GM20000 (cell line): ENCODE measurements around the gene CRTC3.
A peak's percentile ranks its signal among the peaks of the same experiment; 100 is the strongest.

ENCODE experiments used
- DNase-seq: peaks from one replicate; pipeline ENCODE4 v3.0.0; 2012; ENCODE audit warnings: low spot score
- TF ChIP-seq, protein P1 (sequence below): IDR thresholded peaks from 2 replicates; pipeline ENCODE4 v1.5.1; 2012; ENCODE audit warnings: mild to moderate bottlenecking, control low read depth; ENCODE audit errors: extremely low read depth, missing control alignments

Gene CRTC3

DNA sequence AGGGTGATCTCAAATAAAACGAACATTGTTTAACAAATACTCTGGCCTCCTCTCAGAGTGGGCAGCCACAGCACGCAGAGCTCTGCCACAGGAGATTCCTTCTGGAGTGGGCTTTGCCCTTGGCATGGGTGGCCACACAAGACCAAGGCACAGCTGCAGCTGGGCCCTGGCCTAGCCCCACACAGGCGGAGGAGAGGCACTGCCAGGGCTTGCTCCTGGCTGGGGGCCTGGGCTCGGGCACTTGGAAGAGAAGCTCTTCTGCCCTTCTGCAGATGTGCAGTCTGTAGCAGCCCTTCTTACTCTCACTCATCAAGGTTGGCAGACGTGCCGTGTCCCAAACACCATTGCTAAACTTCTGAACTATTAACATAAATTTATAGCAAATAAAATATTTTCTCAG is 67.2 kb downstream of the CRTC3 start:
- TF ChIP-seq, protein P1, sequence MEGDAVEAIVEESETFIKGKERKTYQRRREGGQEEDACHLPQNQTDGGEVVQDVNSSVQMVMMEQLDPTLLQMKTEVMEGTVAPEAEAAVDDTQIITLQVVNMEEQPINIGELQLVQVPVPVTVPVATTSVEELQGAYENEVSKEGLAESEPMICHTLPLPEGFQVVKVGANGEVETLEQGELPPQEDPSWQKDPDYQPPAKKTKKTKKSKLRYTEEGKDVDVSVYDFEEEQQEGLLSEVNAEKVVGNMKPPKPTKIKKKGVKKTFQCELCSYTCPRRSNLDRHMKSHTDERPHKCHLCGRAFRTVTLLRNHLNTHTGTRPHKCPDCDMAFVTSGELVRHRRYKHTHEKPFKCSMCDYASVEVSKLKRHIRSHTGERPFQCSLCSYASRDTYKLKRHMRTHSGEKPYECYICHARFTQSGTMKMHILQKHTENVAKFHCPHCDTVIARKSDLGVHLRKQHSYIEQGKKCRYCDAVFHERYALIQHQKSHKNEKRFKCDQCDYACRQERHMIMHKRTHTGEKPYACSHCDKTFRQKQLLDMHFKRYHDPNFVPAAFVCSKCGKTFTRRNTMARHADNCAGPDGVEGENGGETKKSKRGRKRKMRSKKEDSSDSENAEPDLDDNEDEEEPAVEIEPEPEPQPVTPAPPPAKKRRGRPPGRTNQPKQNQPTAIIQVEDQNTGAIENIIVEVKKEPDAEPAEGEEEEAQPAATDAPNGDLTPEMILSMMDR = no peak
- no peak for DNase-seq

DNA sequence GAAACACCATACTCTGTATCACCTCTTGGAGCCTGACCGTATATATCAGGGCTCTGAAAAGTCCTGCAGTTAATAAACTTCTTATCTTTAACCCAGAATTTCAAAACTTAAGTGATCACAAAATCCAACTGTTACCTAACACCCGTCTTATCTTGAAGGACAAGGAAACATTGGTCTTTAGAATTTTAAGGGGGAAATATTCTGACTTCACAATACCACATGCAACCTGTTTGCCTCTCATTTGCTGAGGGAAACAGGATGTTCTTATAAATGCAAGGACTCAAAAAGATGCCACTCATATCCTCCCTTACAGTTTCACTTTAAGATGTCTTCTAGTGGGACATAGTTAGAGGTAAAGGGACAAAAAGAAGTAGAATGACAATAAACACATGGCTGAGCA is 67.9 kb downstream of the CRTC3 start:
- DNase-seq = peak; percentile 39
- TF ChIP-seq, protein P1 = no peak

DNA sequence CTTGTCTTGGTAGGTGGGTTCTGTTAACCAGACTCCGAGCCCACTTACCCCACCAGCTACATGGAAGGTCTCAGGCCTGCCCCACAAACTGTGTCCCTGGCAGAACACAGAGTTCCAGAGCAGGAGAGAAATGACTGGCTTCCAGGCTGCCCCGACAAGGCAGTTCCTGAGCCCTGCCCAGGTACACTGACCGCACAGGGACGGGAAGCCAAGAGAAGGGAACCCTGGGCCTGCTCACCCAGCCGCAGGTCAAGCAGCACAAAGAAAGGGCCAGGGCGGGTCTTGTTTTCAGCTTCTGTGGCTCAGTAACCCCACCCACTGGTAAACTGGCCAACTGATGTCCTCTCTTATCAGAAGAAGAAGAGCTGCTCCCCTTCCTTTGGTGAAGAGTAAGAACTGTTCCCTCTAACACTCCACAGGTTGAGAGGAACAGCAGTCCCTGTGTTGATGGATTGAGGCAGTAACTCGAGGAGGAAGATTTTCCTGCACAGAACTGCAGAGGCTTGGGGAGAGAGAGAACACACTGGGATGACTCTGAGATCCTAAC is 68.4 kb downstream of the CRTC3 start:
- DNase-seq = peak; percentile 71
- TF ChIP-seq, protein P1 = peak; percentile 29

DNA sequence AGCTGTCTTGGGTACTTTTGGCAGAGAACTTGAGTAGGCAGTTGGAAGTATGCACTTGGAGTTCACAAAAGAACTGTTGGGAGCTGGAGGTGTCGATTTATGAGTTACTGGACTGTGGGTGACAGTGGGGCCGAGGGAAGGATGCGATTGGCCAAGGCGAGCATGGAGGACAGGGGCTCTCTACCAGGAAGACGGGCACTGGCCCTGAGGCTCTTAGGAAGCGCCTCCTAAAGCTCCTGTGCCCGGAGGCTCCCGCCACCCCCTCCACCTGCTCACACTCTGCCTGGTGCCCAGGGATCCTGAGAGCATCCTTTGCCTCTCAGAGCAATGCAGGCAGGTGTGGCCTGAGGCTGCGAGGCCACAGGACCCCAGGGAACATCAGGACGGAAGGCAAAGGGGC is 69.0 kb downstream of the CRTC3 start:
- no peak for DNase-seq
- TF ChIP-seq, protein P1 = no peak

DNA sequence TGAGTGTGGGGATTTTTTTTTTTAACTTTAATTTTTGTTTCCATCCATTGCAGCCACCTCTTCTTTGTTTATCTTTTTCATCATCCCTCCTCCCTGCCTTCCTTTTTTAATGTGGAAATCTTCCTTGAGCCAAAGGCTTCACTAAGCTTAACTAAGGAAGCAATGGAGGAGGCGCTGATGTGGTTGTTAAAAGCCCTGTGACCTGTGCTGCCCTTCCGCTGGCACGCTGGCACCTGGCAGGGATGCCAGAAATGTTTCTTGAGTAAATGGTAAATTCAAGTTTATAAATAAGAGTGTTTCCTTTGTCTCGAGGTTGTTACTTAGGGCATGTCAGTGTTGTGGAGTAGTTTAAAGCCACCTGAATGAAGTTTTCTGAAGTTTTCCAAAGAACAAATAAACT is 69.4 kb downstream of the CRTC3 start:
- DNase-seq = no peak
- TF ChIP-seq, protein P1 = no peak

DNA sequence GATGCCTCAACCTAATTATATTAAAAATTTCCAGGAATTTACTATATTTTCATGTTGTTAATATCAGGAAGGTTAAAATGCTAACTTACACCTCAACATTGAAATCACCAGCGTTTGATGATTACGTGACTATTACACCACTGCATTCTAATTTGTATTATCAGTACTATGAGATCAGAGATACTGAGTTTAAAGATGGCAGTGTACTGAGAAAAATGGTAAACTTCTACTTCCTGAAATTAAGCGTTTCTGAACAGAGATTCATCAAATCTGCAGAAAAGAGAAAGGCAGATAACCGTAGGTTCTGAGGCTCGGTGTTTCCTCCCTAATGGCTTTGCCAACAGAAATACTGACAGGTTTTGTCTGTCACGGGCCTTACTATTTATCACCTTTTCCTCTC is 69.9 kb downstream of the CRTC3 start:
- TF ChIP-seq, protein P1 = no peak
- no peak for DNase-seq

DNA sequence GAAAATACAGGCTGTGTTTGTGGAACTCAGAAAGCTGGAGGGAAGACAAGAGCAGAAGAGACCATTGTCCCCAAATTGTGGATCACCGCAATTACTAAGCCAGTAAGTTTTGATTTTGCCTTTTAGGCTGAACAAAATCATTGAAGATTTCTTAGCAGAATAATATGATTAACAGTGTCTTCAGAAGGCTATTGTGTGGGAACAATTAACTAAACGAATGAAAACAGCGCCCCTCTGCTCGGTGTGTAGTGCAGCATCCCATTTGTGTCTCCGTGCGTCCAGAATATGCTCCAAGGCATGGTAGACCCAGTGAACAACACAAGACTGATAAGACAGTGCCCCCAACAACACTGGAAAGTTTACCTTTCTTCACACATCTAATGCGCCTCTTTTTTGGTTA is 71.2 kb downstream of the CRTC3 start:
- TF ChIP-seq, protein P1 = no peak
- DNase-seq = no peak
